Breast epithelium (tissue), 3 donors: ENCODE measurements around the gene OR7A5.
"Not testable (repeated sequence)": the region's sequence is repeated elsewhere in the genome, so short reads cannot be mapped to it uniquely, and the experiment has no call there.

Source experiments
- CTCF ChIP-seq, 3 donors: fragments of 450-650 bp; IDR thresholded peaks; one replicate each; pipeline ENCODE4 v1.5.1; 2016 to 2017; ENCODE audit warnings: antibody characterized with exemption in 3 of 3, mild to moderate bottlenecking in 3 of 3, moderate library complexity in 3 of 3
- POLR2A ChIP-seq: fragments of 450-650 bp; IDR thresholded peaks from one replicate; pipeline ENCODE4 v1.6.1; 2016; ENCODE audit warnings: antibody characterized with exemption, mild to moderate bottlenecking, moderate library complexity
- POLR2AphosphoS5 ChIP-seq, 3 donors: sonication (generic); formaldehyde crosslinking; IDR thresholded peaks; one replicate each; pipeline ENCODE4 v1.6.1; 2017; ENCODE audit warnings: antibody characterized with exemption in 3 of 3

- TF ChIP-seq POLR2A; CTCF (IDR thresholded peaks at IDR 0.05); POLR2AphosphoS5 (IDR thresholded peaks at IDR 0.05): not testable (repeated sequence)
These were observed 49.7 kb downstream of the OR7A5 start for GRCh38 chr19:14785102-14785793.
